ENCODE results near the gene EHBP1.

Gene EHBP1

DNA sequence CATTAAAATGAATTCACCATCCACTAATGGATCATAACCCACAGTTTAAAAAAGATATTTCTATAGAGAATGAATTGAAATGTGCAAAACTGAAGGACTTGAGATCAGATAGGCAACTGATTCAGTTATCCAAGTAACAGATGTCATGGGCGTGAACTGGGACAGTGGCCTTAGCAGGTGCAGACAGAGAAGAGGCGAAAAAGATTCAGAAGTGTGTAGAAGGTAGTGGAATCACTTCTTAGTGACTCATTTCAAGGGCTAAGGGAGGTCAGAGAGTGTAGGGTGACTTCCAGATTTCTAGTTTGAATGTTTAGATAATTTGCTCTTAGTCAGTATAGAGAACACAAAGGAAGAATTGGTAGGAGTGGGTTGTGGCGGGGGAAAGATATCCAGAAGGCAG is 79.7 kb downstream of the EHBP1 start:
- DNase-seq (ENCODE audit: low spot score): no peak

DNA sequence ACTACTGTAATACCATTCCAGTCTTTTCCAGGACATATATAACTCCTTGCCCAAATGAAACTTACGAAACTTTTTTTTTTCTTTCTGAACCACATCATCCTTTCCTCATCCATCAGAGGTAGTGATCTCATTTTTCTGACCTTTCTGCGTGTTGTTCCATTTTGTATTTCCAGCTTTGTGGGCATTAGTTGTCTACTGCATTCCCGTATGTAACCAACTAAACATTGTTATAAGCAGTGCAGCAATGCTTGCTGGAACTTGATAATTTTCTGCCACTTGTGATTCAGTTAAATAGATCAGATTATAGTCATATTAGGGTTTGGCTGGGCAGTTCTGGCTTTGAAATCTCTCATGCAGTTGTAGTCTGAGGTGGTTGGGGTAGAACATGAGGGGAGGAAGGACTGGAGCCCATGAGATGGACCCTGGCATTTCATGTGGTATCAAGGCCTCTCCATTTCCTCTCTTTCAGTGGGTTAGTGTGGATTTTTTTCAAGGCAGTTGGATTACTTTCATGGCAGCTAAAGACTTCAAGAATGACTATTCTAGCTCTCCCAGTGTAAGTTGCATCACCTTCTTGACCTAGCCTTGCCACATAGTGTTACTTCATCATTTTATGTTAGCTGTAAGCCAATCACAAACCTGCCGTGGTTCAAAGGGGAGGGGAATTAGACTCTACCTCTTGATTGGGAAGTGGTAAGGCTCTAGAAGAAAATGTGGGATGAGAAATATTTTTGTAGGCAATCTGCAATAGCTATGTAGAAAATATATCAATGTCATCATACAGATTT is 80.5 kb downstream of the EHBP1 start:
- no peak for DNase-seq (ENCODE audit: low spot score)

DNA sequence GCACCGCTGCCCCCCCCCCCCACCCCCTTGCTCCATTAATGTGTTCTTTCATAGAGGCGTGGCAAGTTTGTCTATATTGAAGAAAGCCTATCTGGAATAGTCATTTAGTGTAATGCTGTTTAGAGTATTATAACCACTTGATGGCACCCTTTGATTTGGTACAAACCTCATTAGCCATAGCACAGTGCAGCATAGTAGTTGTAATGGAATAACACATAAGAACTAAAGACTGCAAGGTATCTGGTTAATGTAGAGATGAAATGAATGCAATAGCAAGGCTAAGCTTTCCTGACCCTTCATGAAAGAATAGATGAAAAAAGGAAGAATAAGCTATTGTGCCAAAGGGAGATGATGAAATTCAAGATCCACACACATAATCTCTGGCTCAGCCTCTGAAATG is 81.9 kb downstream of the EHBP1 start:
- peak; percentile 63 for DNase-seq (ENCODE audit: low spot score)

DNA sequence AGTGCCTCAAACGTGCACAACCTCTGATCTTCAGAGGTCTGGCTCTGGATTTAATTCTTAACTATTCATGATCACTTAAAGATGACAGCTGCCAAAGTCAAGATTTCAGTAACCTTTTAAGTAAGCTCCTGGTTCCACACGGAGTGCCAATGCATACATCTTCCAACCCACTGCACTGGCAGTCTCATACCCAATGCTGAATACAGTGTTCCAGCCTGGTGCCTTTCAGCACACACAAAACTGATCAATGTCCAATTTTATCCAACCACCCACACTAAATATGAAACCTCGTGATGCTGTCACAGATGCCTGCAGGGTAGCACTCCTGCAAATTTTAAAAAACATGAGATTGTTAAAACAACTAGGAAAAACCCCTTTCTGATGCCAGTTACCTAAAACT is 84.0 kb downstream of the EHBP1 start:
- DNase-seq (ENCODE audit: low spot score): no peak

DNA sequence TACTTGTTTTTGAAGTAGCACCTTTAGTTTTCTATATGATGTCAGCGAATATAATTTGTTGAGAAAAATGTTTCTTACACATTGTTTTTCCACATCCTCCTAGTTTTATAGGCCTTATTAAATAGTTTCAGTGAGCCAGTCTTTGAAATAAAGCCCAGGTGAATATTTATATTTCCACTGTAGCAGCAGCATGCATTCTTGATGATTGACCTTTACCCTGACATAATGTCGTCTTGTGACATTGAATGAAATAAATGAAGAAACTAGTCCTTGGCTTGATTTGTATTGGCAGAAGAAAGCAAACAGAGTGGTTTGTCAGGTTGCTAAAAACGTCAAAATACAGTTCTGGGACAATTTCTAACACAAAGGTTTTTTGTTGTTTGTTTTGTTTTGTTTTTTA is 84.4 kb downstream of the EHBP1 start:
- no peak for DNase-seq (ENCODE audit: low spot score)

DNA sequence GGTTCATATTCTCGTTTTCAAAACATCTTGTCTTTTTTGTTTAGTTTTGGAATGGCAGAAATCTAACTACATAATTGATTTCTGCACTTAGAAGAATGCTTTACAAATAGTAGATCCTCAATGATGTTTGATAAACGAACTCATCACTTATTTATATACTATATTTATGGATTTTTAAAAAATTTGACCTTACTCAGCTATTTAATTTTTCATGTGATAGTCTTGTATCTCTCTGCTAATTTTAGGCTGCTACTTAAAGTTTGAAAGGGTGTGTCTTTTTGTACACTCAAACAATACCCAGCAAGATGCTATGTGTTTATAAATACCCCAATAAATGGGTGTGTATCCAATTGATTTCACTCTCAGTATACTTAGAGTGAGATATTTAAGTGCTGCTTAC is 86.9 kb downstream of the EHBP1 start:
- DNase-seq (ENCODE audit: low spot score): no peak

DNA sequence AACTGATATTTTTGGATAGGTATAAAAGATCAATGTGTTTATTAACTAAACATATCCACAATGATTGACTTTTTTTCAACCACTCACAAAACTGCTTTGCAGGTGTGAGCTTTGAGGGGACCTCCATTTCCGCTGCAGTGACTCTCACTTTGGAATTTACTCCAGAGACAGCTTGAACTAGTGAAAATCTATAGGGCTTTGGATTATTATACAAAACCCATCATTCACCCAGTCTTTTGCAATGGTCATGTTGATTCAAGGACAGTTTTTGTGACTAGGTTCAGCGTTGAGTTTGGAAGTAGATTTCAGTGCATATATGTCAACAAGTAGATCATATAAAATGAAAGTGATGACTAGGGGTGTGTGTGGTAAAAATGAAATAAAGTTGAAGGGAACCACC is 87.7 kb downstream of the EHBP1 start:
- no peak for DNase-seq (ENCODE audit: low spot score)

DNA sequence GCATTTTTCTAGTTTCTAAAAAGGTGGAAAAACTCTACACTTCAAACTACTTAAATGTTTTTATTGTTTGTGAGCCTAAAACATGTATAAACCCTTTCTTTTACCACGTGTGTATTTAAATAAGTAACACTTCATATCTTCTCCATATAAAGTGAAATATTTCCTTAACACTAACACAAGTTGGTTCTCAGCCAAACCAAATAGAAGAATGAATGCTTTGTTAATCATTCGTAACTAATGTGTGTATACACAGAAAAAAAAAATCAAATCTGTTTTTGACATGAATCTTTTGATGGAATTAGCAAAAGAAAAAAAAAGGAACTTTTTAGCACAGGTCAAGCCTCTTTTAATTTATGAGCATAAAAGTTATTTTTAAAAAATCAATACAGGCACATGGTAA is 89.3 kb downstream of the EHBP1 start:
- no peak for DNase-seq (ENCODE audit: low spot score)

DNA sequence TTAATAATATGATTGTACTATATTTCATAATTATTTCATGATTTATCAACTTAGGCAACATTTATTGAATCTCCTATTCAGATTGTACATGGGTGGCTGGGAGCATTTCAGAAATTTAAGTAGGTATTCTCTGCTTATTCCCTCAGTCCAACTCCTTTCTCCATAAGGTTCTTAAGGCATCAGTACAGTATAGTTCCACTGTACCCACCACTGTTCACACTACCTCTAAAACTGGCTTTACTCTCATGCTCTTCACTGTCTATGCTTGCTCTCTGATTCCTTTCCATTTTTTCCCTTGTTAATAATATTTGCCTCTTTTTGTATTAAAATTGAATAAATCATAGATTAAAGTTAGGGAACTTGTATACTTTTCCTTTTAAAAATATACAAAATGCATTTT is 89.8 kb downstream of the EHBP1 start:
- DNase-seq (ENCODE audit: low spot score): no peak

DNA sequence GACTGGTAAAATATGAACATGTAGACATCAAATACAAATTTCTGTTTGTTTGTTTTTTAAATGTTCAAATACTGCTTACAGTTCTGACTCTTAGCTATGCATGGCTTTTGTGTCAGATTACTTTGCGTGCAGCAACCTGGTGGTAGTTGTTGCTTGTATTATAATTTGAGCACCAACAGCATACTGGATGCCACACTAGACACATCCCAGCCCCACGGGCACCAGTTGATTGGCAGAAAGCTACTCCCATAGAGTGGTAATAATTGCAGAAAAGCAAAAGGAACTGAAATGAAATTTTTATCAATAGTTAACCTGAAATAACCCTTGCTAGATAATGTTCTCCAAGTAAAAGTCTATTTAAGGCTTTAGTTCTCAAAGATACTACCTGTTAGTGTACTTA is 91.6 kb downstream of the EHBP1 start:
- DNase-seq (ENCODE audit: low spot score): no peak

DNA sequence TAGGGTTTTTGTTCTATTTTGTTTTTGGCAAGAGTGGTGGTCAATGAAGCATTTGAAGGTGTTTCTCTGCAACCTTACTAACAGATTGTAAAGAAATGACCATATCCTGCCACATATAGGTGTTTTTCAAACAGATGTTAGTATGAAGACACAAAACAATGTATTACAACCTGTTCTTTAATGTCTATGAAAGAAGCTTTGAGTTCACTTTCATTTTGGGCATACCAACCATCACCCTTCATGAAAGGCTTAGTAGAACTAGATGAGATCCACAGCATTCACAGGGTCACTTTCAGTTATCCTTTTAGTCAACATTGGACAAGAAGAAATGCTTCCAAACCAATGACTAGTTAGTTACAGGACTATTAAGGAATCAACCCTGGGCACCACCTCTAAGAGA is 95.1 kb downstream of the EHBP1 start:
- no peak for DNase-seq (ENCODE audit: low spot score)

DNA sequence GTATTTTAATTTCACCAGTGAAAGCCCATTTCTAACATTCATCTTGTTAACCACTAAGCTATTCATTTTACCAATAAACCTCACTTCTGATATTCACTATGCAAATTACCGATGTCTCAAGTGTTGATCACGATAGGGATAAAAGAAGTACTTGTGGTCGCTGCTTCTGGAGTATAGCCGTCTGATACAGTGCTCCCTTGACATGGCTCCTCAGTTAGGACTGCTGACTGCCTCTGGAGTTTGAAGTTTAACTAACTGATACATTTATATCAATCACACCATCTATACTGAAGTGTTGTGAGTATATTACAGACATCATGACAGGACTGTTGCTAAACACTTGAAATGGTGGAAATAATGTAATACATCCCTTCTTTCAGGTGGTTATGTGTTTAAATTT is 95.6 kb downstream of the EHBP1 start:
- no peak for DNase-seq (ENCODE audit: low spot score)

DNA sequence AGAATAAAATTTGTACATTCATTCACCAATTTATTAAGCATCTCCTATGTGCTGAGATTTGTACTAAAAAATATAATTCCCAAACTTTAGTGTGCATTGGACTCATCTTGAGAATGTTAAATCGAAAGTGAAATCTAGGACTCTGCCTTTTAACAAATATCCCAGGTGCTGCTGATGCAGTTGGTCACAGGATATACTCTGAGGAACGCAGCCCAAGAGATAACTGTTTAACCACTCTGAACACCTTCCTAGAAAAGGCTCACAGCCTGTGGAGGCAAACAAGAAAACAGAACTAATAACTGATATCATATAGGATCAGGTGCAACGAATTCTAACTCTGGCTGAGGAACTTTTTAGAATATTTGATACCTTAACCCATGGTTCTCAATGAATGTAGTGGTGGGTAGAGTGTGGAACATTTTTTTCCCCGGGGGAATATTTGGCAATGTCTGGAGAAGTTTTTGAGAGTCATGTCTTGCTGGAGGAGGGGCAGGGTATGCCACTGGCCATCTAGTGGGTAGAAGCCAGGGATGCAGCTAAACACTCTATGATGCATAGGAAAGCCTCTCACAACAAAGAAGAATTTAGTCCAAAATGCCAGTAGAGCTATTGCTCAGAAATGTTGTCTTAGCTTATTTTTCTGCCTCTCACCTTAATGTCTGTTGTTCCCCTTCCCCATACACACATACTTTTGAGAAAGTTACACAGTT is 96.5 kb downstream of the EHBP1 start:
- DNase-seq (ENCODE audit: low spot score): peak; percentile 9

DNA sequence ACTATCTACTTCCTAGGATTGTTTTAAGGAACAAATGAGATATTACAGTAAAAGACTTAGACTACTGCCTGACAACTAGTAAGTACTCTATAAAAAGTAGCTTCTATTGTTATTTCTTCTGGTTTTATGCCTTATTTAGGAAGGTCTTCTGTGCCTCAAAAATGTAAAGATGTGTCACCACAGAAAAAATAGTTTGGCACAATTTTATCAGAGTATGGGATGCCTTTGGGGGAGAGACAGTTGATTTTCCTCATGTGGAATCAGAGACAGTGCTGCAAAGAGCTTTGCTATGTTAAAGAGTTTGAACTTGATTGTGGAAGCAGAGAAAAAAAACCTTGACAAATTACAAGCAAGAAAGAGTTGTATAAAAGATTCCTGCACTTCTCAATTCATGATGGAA is 98.4 kb downstream of the EHBP1 start:
- no peak for DNase-seq (ENCODE audit: low spot score)

DNA sequence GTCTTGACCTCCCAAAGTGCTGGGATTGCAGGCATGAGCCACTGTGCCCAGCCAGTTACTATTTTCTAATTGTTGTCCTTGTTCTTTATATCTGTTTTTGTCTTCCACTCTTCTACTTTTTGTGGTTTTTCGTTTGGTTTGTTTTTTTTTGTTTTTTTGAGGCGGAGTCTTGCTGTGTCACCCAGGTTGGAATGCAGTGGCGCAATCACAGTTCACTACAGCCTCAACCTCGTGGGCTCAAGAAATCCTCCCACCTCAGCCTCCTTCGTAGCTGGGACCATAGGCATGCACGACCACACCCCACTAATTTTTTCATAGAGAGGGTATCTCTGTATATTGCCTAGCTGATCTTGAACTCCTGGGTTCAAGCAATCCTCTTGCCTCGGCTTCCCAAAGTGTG is 100.7 kb downstream of the EHBP1 start:
- DNase-seq (ENCODE audit: low spot score): no peak

DNA sequence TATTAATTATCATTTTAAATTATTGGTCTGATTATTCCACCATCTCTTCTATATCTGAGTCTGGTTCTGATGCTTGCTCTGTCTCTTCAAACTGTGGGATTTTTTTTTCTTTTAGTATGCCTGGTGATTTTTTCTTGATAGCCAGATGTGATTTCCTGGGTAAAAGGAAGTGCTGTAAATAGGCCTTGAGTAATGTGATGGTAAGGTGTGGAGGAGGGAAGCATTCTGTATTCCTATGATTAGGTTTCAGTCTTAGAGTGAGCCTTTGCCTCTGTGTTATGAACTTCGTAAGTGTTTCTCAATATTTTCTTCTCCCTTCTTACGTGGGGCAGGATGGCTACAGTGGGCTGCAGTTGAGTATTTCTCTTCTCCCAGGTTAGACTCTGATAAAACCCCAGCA is 103.0 kb downstream of the EHBP1 start:
- no peak for DNase-seq (ENCODE audit: low spot score)

DNA sequence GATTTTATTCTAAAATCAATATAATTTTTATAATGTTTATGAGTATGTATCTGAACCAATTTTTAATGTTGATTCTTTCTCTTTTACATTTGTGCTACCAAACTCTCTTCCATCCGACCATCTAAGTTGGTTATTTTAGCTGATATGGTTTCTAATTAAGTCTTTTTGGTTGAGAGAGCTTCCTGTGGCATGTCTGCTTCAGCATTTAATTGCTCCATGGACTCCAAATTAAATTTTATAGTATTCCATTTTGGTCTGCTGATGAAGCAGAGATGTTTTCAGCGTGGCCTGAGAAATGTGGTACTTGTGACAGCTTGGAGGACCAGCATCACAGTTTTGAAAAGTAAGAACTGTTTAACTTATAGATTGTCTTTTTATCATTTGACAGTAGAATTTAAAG is 105.6 kb downstream of the EHBP1 start:
- DNase-seq (ENCODE audit: low spot score): no peak

DNA sequence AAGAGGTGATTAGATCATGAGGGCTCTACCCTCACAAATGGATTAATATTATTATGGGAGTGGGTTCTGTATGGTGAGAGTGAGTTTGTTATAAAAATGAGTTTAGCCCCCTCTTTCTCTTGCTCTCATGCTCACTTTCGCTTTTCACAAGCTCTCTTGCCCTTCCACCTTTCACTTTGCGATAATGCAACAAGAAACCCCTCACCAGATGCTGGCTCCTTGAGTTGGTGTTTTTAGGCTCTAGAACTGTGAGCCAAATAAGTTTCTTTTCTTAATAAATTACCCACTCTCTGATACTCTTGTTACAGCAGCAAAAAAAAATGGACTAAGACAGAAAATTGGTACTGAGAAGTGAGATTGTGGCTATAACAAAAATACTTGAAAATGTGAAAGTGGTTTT is 106.5 kb downstream of the EHBP1 start:
- no peak for DNase-seq (ENCODE audit: low spot score)

DNA sequence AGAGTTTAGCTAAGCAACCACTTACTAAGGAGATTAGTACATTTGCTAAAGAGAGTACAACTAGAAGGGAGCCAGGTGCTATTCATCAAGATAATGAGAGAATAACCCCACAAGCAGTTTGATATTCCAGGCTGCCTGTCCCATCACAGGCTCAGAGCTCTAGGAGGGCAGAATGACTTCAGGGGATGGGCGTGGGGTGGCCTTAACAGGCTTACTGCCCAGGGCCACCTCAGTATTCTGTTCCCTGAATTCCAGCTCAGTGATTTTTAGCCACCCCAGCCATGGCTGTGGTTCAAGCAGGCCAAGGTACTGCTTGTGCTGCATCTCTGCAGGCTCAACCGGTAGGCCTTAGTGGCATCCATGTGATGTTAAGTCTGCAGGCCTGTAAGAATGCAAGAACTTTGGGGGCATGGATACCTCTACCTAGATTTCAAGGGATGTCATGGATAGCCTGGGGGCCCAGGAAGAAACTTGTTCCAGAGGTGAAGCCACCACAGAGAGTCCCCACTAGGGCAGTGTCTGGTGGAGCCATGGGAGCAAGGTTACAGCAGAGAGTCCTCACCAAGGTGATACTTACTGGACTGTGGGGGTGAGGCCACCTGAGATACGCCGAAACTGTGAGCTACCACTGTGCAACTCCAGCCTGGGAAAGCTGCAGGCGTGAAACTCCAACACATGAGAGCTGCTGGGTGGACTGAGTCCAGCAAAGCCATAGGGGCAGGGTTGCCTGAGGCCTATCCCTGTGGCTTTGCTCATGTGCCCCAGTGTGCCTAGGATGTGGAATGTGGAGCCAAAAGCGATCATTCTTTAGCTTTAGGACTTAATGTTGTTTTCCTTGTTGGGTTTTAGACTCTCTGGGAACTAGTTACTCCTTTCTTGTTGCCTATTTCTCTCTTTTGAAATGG is 107.7 kb downstream of the EHBP1 start:
- DNase-seq (ENCODE audit: low spot score): no peak

DNA sequence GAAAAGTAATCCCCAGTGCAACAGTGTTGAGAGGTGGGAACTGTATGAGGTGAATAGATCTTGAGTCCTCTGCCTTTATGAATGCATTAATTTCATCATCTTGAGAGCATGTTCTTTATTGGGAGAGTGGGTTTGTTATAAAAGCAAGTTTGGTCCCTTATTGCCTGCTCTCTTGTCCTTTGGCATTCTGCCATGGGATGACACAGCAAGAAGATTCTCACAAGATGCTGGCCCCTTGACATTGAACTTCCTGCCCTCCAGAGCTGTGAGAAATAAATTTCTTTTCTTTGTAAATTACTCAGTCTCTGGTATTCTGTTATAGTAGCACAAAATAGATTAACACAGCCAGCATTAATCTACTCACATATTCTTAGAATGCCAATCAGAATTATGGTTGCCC is 108.6 kb downstream of the EHBP1 start:
- DNase-seq (ENCODE audit: low spot score): no peak

DNA sequence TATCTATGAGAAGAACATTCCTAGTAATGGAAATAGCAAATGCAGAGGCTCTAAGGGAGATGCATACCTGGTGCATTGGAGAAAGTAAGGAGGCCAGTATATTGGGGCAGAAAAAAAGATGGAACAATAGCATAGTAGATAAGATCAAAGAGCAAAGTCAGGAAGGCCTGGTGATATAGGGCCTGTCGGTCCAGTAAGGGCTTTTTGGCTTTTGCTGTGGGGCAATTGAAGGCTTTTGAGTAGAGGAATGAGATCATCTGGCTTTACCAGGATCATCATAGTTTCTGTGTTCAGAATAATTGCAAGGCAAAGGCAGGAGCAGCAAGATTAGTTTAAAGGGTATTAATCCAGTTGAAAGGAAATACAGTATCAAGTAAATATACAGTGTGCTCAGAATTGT is 111.8 kb downstream of the EHBP1 start:
- DNase-seq (ENCODE audit: low spot score): no peak

DNA sequence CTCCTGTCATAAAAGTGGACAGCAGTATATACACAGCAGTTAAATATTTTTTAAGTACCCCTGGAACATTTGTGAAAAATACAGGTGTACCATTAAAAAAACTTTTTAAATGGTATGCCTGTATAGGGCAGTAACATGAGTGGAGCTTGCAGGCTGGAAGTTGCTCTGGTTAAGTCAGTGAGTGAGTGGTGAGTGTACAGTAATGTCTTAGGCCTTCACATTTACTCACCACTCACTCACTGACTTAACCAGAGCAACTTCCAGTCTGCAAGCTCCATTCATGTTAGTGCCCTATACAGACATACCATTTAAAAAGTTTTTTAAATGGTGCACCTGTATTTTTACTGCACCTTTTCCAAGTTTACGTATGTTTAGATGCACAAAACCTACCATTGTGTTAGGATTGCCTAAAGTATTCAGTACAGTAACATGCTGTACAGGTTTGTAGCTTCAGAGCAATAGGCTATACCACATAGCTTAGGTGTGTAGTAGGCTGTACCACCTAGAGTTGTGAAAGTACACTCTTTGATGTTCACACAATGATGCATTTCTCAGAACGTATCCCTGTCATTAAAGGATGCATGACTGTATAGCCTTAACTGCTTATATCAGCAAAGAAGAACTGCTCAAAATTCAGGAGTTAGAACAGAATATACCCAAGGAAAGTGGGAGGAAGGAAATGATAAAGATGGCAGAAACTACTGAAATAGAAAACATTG is 112.6 kb downstream of the EHBP1 start:
- DNase-seq (ENCODE audit: low spot score): no peak
